Aortic smooth muscle cell (primary cell): ENCODE measurements around the gene TYK2. TPM values are rescaled to one million over a fixed set of nuclear protein-coding genes. Genes with fewer than 3 reads are reported as not detected.

Source experiments
- total RNA-seq: library from RNA; depleted of rRNA; stranded (reverse); fragments of >200 nt; gene quantifications from 2 replicates; pipeline ENCODE4 v1.2.3, GENCODE V29; 2014

The TYK2 gene
- 49.8 and 62.4 TPM in 2 replicates for total RNA-seq

DNA sequence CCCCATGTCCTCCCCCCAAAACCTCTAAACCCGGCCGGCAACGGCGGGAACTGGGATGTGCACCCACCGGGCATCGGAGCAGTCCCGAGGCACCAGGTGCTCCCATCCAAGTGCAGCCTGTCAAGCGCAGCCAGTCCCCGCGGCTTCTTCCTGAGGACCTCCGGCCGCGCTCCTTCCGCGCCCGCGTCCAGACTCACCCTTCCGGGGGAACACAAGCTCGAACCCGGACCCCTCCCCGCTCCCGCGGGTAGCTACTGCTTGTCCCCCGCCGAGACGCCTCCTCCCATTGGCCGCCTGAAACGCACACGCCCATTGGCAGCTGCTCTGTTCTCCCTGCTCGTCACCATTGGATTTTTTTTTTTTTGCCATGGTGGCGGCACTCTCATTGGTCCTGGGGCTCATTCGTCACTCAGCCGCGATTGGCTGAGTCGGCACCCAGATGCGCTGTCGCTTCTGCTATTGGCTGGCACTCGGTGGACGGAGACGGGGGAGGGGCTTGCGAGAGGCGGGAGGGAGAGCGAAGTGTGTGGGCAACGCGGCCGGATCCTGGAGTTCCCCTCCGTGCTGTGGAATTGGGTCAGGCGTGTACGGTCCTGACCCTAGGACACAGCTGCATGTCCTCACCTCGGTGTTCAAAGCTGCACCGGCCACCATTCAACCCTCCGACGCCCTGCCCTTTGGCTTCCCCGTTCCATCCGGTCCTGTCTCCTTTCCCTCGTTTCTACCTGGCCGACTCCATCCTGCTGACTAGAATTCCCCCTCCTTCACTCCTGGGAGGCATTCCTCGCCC lies at the start of gene TYK2:
TSS of gene TYK2 (minus strand) at position 260 of the 790 bp plus-strand sequence. CDS start 2,166 bp downstream, outside the sequence.

DNA sequence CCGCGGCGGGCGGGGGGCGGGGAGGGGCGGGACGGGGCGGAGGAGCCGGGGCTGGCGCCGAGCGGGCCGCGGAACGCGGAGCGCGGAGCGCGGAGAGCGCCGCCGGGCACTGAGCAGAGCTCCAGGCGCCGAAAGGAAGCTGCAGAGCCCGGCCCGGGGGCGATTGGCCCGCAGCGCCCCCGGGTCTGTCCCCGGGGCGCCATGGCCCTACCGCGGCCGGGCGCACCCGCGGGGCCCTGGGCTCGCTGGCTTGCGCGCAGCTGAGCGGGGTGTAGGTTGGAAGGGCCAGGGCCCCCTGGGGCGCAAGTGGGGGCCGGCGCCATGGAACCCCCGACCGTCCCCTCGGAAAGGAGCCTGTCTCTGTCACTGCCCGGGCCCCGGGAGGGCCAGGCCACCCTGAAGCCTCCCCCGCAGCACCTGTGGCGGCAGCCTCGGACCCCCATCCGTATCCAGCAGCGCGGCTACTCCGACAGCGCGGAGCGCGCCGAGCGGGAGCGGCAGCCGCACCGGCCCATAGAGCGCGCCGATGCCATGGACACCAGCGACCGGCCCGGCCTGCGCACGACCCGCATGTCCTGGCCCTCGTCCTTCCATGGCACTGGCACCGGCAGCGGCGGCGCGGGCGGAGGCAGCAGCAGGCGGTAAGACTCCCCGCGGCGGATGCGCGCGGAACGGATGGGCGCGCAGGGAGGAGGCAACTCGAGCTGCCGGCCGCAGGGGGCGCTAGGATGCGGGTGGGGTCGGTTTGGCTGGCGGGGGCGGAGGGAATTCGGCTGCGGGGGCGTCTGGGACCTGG lies 40.3 kb upstream of the TYK2 start, which contains the start of gene PDE4A:
TSS of gene PDE4A (plus strand) at position 95 of the 796 bp plus-strand sequence. CDS start at position 322, 227 bp downstream.

DNA sequence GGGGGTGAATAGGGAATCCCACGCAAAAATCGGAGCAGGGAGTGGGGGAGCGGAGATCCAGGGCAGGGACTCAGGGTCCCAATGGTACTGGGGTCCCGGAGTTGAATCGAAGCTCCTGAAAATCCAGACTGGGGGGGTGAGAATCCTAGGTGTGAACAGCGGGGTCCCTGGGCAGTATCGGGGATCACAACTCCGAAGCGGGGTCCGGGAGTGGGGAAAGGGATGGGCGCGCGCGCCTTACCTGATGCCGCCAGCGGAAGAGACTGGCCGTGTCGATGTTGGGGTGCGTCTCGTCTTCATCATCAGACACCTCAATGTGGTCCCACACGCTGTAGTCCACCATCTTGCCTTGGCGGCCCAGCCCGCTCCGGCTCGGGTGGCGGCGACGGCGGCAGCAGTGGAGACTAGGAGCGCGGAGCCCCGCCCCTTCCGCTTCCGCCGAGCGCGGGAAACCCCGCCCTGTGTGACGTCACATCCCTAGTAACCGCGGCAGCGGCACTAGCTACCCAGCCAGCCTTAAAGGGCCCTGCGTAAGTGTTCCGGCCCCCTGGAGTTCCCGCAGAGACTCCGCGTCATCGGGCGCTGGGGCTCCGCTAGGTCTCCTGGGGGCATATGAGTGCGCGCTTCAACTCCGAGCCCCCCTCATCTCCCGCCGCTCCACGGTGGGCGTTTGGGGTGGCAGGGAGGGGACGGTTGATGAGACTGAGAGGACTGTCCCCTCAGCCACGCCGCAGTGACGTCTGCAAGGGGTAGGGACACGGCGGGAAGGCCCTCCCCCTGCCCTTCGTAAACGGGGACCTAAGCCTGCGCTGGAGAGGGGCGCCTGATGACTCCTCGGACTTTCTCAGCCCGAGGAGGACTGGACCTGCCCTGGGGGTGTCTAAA lies 23.0 kb upstream of the TYK2 start, which contains the start of gene CDC37:
TSS of gene CDC37 (minus strand) at position 406 of the 885 bp plus-strand sequence. CDS start at position 343, 63 bp downstream.

DNA sequence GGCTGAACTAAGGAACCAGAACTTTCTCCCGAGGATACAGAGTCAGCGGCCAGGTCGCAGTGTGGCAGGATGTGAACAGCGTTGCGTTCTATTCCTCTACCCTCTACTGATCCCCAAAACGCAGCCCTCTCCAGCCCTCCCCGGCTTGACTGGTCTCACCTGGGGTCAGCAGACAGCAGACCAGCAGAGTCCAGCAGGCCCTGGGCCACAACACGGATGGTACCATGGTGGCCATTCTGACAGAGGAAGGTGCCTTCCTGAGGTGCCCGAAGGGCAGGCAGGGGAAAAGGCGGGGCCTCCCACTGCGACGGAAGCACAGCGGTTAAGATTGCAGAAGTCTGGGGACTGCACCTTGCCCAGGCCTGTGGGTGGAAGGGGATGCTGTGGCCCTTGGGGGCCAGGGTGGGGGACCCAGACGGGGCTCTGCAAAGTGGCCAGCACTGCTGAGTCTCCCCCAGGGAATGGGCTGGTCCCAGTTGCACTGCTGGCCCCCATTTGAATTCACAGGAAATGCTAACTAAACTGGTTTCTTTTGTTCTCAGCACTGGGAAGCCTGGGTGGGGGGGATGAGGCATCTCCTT lies 40.9 kb downstream of the TYK2 start, which contains the start of gene ICAM3:
TSS of gene ICAM3 (minus strand) at position 245 of the 581 bp plus-strand sequence. CDS start at position 235, 10 bp downstream.

DNA sequence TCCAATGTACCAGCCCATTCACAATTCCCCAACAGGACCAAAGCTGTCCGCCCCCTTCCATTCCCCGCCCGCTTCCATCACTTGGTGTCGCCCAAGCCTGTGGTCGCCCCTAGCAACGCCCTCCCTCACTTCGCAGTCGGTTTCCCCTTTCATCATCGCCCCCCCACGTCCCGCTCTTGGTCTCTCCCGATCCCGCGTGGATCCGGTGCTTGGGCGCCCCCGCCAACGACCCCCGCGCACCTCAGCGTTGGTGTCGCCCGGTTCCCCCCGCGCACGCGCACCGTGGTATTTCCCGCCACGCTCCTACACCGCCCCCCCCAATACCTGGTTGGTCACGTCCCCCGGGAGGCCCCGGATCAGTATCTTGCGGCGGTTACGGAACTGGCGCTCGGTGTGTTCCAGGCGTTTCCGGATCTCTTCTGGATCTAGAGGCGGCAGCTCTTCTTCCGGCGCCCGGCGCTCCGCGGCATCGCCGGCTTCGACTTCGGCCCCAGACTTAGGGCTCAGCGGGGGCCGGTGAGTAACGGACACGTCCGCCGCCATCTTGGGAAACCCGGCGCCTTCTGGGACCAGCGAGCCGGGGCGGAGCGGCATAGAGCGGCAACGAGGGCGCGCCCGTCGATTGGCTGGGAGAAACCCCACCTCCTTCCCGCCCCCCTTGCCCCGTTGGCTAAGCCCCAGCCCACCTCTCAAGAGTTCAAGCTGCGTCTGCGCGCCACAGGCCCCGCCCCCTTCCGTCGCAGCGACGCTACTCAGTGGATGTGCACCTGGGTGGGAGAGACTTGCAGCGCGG lies 47.2 kb downstream of the TYK2 start, which contains the start of gene RAVER1:
TSS of gene RAVER1 (minus strand) at position 565 of the 793 bp plus-strand sequence. CDS start at position 543, 22 bp downstream.

DNA sequence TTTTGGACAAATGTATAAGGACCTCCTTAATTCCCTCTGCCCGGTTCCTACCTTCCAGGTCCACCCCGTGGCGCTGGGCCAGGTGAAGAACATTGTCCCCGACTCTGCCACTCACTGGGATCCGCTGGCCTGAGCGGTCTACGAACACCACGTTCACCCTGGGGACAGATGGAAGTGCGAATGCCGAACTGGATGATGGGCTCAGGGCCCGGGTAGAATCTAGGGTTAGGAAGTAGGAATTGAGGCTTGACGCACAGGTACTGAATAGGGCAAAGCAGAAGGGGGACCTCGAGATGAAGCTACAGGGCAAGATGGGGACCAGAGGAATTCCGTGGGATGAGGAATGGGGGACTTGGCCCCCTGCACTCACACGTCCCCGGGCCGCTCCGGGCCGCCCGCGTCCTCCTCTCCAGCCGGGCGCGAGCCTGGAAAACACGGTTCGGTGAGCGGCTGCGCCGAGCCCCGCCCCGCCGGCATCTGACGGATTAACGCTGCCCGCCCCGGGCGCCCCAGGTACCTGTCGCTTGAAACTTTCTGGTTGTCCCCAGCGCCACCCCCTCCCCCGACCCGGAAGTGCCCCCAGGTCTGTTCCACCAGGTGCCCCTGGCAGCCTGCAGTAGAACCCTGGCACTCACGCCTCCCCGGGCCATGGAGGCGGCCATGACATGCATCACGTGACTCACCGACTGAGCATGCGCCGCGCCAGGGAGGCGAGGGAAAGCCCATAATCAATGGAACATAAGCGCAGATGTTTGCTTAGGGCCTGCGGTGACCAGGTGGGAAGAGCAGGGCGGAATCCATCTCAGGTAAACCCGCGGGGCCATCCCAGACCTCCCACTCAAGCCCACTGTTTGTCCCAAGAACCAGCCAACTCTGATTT lies 64.8 kb downstream of the TYK2 start, which contains the start of gene FDX2:
TSS of gene FDX2 (minus strand) at position 681 of the 880 bp plus-strand sequence. CDS start at position 662, 19 bp downstream.

DNA sequence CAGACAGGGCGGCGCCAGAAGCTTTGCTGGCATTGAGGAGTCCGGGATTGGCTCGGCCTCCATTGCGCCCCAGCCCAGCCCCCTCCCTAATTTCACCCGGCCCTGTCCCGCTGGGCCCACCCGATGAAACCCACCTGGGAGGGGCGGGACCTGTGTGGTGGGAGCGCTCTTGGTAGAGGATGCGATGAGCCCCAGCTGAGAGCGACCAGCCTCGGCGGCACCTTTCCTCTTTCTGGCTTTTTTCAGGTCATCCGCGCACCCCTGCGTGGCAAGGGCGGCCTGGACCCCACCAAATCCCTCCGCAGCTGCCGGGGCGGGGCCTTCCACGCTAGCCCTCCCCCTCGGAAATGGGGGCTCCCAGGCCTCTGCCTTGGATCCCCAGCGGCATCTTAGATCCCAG lies 70.9 kb downstream of the TYK2 start, which contains the start of gene ZGLP1:
TSS of gene ZGLP1 (minus strand) at position 393 of the 400 bp plus-strand sequence.

Other genes starting within 250 kb of the TYK2 start
- 39.1 and 39.9 TPM in 2 replicates for gene DNMT1, start 185.6 kb downstream of the TYK2 start, total RNA-seq
- 9.1 and 9.4 TPM in 2 replicates for gene S1PR2, start 149.2 kb downstream of the TYK2 start, total RNA-seq
- gene MRPL4, start 128.4 kb downstream of the TYK2 start, total RNA-seq, result 13.9 and 15.7 TPM in 2 replicates
- gene ICAM1, start 109.5 kb downstream of the TYK2 start, total RNA-seq, result 1.3 and 4.9 TPM in 2 replicates
- 0.13 and 0.62 TPM in 2 replicates for gene ICAM4, start 93.6 kb downstream of the TYK2 start, total RNA-seq
- gene ICAM5, start 90.6 kb downstream of the TYK2 start, total RNA-seq, result 0.26 and 0.56 TPM in 2 replicates
- 0.12 and 0.13 TPM in 2 replicates for gene ZGLP1, start 70.8 kb downstream of the TYK2 start, total RNA-seq
- 19.3 and 19.7 TPM in 2 replicates for gene FDX2, start 64.6 kb downstream of the TYK2 start, total RNA-seq
- gene RAVER1, start 47.0 kb downstream of the TYK2 start, total RNA-seq, result 5.5 and 5.7 TPM in 2 replicates
- gene ICAM3, start 40.9 kb downstream of the TYK2 start, total RNA-seq, result 15.2 and 21.5 TPM in 2 replicates
- 183 and 233 TPM in 2 replicates for gene CDC37, start 23.0 kb upstream of the TYK2 start, total RNA-seq
- gene PDE4A, start 40.0 kb upstream of the TYK2 start, total RNA-seq, result 2.4 and 3.5 TPM in 2 replicates
- 71.6 and 97.9 TPM in 2 replicates for gene KEAP1, start 122.8 kb upstream of the TYK2 start, total RNA-seq
- 4.1 and 6.2 TPM in 2 replicates for gene S1PR5, start 136.9 kb upstream of the TYK2 start, total RNA-seq
- gene ATG4D, start 163.3 kb upstream of the TYK2 start, total RNA-seq, result 11.4 and 12.4 TPM in 2 replicates
- gene KRI1, start 185.4 kb upstream of the TYK2 start, total RNA-seq, result 5.5 and 8.5 TPM in 2 replicates
- 12.0 and 13.7 TPM in 2 replicates for gene CDKN2D, start 188.4 kb upstream of the TYK2 start, total RNA-seq
- 0.19 TPM in 1 of 2 replicates, not detected in the other for gene AP1M2, start 206.7 kb upstream of the TYK2 start, total RNA-seq
- 62.0 and 89.7 TPM in 2 replicates for gene SLC44A2, start 245.0 kb upstream of the TYK2 start, total RNA-seq